Measurements from ENCODE around the gene CCDC102A.

Gene CCDC102A

GRCh38 chr16:57527610-57528360, 8.6 kb downstream of the CCDC102A start (continued):
- no peak for TF ChIP-seq ZNF623 (tag by site-specific recombination; IDR thresholded peaks at IDR 0.05)
- TF ChIP-seq YY2 (tag by site-specific recombination; IDR thresholded peaks at IDR 0.05) = no peak
- TF ChIP-seq, protein P1, sequence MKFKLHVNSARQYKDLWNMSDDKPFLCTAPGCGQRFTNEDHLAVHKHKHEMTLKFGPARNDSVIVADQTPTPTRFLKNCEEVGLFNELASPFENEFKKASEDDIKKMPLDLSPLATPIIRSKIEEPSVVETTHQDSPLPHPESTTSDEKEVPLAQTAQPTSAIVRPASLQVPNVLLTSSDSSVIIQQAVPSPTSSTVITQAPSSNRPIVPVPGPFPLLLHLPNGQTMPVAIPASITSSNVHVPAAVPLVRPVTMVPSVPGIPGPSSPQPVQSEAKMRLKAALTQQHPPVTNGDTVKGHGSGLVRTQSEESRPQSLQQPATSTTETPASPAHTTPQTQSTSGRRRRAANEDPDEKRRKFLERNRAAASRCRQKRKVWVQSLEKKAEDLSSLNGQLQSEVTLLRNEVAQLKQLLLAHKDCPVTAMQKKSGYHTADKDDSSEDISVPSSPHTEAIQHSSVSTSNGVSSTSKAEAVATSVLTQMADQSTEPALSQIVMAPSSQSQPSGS (tag by site-specific recombination; IDR thresholded peaks at IDR 0.05; ENCODE audit: low read depth) = no peak
- no peak for TF ChIP-seq ZNF747 (tag by site-specific recombination; IDR thresholded peaks at IDR 0.05)
- TF ChIP-seq ZNF114 (tag by site-specific recombination; IDR thresholded peaks at IDR 0.05) = no peak

DNA sequence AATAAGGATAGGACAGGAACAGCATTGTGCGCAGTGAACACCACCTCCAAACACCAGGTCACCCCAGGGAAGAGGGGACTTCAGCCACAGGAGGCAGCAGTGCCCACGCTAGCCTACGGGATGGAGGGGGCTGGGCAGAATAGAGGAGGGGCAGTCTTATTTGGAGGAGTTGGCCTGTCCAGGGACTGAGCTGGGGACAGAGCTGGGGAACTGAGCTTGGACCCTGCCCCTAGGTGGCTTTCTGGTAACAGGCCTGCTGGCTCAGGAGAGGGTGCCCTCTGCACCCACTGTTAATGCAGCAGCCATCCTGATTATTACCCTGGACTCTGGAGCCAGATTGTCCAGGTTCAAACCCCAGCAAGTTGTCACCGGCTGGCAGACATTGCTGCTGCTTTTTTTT, 9.3 kb downstream of the CCDC102A start:
- no peak for TF ChIP-seq ZNF76 (tag by site-specific recombination; IDR thresholded peaks at IDR 0.05; ENCODE audit: borderline replicate concordance, low read depth)
- no peak for TF ChIP-seq ZNF211 (tag by site-specific recombination; IDR thresholded peaks at IDR 0.05; ENCODE audit: low read depth)
- TF ChIP-seq ZNF184 (tag by site-specific recombination; IDR thresholded peaks at IDR 0.05) = no peak
- CTCF ChIA-PET = no interaction called here
- Histone ChIP-seq H3K4me1 (ENCODE audit: control insufficient read depth, insufficient read depth, low read length) (no peaks in the 10 kb centered on the region), H3K9me3 (ENCODE audit: control insufficient read depth, insufficient read depth, low read depth, low read length) (no peaks in the 10 kb centered on the region), H3K27ac (ENCODE audit: extremely low read depth, low read depth, low read length) (no peak overlapping the region), H3K4me3 (ENCODE audit: low read depth, low read length) (no peak overlapping the region), H3K36me3 (ENCODE audit: control insufficient read depth in 2 of 2, insufficient read depth in 1 of 2, low read length in 2 of 2) (peaks cover 0 to 4% of the 10 kb centered on the region in 2 experiments; a peak in 1 of 3 replicates)
- POLR2A ChIA-PET = no interaction called here

- no peak overlapping the region for H3K27ac ChIP-seq (ENCODE audit: extremely low read depth, low read depth, low read length)
- ChIA-PET POLR2A (no interaction called here), CTCF (no interaction called here)
- peaks cover 0 to 4% of the 10 kb centered on the region in 2 experiments; a peak in 1 of 3 replicates for H3K36me3 ChIP-seq (ENCODE audit: control insufficient read depth in 2 of 2, insufficient read depth in 1 of 2, low read length in 2 of 2)
- H3K4me3 ChIP-seq (ENCODE audit: low read depth, low read length) = no peak overlapping the region
- no peaks in the 10 kb centered on the region for H3K9me3 ChIP-seq (ENCODE audit: control insufficient read depth, insufficient read depth, low read depth, low read length)
- TF ChIP-seq, protein P1 (tag by site-specific recombination; IDR thresholded peaks at IDR 0.05; ENCODE audit: low read depth) = no peak
- TF ChIP-seq ZSCAN23 (tag by site-specific recombination; IDR thresholded peaks at IDR 0.05) = no peak
- TF ChIP-seq ZNF2 (tag by site-specific recombination; IDR thresholded peaks at IDR 0.05) = no peak
- no peak for TF ChIP-seq REPIN1 (tag by site-specific recombination; IDR thresholded peaks at IDR 0.05; ENCODE audit: low read depth)
- TF ChIP-seq YY1 (tag by site-specific recombination; IDR thresholded peaks at IDR 0.05) = no peak
- TF ChIP-seq ZNF585B (tag by site-specific recombination; IDR thresholded peaks at IDR 0.05) = no peak
- TF ChIP-seq EGR2 (tag by site-specific recombination; IDR thresholded peaks at IDR 0.05; ENCODE audit: low read depth) = no peak
- no peak for TF ChIP-seq ZNF266 (tag by site-specific recombination; IDR thresholded peaks at IDR 0.05; ENCODE audit: low read depth)
- TF ChIP-seq OSR2 (tag by site-specific recombination; IDR thresholded peaks at IDR 0.05) = no peak
- TF ChIP-seq ZNF561 (tag by site-specific recombination; IDR thresholded peaks at IDR 0.05; ENCODE audit: borderline replicate concordance) = no peak
- TF ChIP-seq ZBTB7A (tag by site-specific recombination; IDR thresholded peaks at IDR 0.05; ENCODE audit: low read depth) = no peak
- no peak for TF ChIP-seq ZNF610 (tag by site-specific recombination; IDR thresholded peaks at IDR 0.05; ENCODE audit: borderline replicate concordance)
- no peak for TF ChIP-seq ZNF501 (tag by site-specific recombination; IDR thresholded peaks at IDR 0.05)
- TF ChIP-seq ZNF513 (tag by site-specific recombination; IDR thresholded peaks at IDR 0.05) = no peak
- no peak for TF ChIP-seq GLIS2 (tag by site-specific recombination; IDR thresholded peaks at IDR 0.05)
- TF ChIP-seq ZNF248 (tag by site-specific recombination; IDR thresholded peaks at IDR 0.05) = no peak
- H3K4me1 ChIP-seq (ENCODE audit: control insufficient read depth, insufficient read depth, low read length) = no peaks in the 10 kb centered on the region
Measured at GRCh38 chr16:57526498-57526897, 9.9 kb downstream of the CCDC102A start.

Data from HEK293 (cell line).